ENCODE results near the gene SLC12A1. TPM values are rescaled to one million over a fixed set of nuclear protein-coding genes. Genes with fewer than 3 reads are reported as not detected.

The SLC12A1 gene
- total RNA-seq, 2 experiments from 2014 or later = not detected

DNA sequence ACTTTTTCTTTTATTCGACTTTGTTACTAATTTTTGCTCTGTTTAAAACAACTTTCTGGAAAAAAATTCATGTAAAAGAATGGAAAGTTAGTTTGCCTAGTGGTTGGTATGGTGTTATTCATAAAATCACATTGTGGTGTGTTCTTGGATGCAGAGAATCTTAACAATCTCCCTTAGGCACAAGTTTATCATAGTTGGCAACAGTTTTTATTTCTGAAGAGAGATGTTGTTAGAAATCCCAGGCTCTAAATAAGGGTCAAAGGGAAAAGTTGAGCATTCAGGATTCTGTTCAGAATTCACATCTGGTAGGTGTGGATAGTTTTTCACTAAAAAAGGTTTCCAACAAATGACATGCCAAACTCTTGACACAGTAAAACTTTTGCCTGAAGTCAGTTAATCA, 131.5 kb downstream of the SLC12A1 start:
- ChIA-PET POLR2A (no interaction called here), CTCF (no interaction called here)

DNA sequence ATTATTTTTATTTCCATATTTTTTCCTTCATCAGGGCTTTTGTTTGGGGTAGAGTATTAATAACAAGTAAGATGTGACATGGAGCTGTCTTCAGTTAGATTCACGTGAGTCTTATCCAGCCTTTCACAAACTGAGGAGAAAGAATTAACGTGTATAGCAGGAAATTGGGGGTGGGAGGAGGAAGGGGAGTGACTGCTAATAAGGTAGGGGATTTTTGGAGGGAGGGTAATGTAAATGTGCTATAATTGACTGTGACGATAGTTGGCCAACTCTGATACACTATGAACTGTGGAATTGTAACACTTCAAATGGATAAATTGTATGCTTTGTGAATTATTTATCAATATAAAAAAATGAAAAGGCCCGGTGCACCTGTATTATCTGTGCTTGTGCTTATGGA, 134.0 kb downstream of the SLC12A1 start:
- POLR2A ChIA-PET = interaction anchor here (0.6 kb wide), 1 partner anchor 1888 kb away, joined by 3 read pairs; no protein-coding TSS in a partner anchor
- CTCF ChIA-PET = no interaction called here

DNA sequence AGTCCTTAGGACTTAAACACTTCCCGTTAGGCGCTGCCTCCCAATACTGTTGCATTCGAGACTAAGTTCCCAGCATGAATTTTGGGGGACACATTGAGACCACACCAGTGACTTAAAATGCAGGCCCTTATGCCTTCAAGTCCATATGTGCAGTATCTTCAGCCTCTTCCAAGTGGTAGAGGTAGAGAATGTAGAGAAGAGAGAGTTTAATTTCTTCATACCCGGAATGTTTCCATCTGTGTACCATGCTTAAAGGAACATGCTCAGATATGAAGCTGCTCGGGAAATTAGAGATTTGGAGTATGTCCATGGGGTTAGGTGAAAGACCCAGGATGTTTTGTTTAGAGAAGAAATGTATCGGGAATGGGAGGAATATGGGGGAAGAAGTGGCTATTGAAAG, 137.8 kb downstream of the SLC12A1 start:
- CTCF ChIA-PET = no interaction called here
- POLR2A ChIA-PET = no interaction called here

GRCh38 chr15:48345516-48345915, 139.4 kb downstream of the SLC12A1 start:
- ChIA-PET CTCF (no interaction called here), POLR2A (no interaction called here)

GRCh38 chr15:48352474-48353072, 146.5 kb downstream of the SLC12A1 start:
- ChIA-PET POLR2A (interaction anchor here (0.6 kb wide), 1 partner anchor 16 kb away, joined by 4 read pairs; no protein-coding TSS in a partner anchor), CTCF (interaction anchor here (0.6 to 0.8 kb wide), 4 partner anchors 11 to 1156 kb away, joined by 3 read pairs; no protein-coding TSS in a partner anchor)

Other genes with a start within 250 kb of the SLC12A1 start
- not detected for gene SLC24A5, start 85.3 kb upstream of the SLC12A1 start, total RNA-seq
- gene MYEF2, start 28.0 kb upstream of the SLC12A1 start, total RNA-seq = 1 to 10 TPM; 9.2 to 9.9 TPM
- not detected for gene CTXN2, start 14.6 kb upstream of the SLC12A1 start, total RNA-seq
- gene DUT, start 125.1 kb downstream of the SLC12A1 start, total RNA-seq = 100 to 1,000 TPM; 473 to 474 TPM